H7 (cell line): ENCODE measurements around the gene WNT2B. TPM values are rescaled to one million over a fixed set of nuclear protein-coding genes. Genes with fewer than 3 reads are reported as not detected.

Experiments used
- DNase-seq: peaks from one replicate; pipeline ENCODE4 v3.0.0; 2012
- H3K27me3 ChIP-seq: 2 replicates; pipeline ENCODE4 v1.6.0; 2011; ENCODE audit warnings: mild to moderate bottlenecking, low read length; ENCODE audit not compliant: control insufficient read depth, insufficient read depth
- H3K36me3 ChIP-seq: replicated peaks from 2 replicates; pipeline ENCODE4 v1.5.1; 2011; ENCODE audit warnings: low read length; ENCODE audit not compliant: control insufficient read depth, insufficient read depth
- H3K4me3 ChIP-seq: 2 replicates; pipeline ENCODE4 v1.5.1; 2011; ENCODE audit warnings: low read depth, mild to moderate bottlenecking, control low read depth, low read length, moderate library complexity; ENCODE audit not compliant: insufficient read depth
- total RNA-seq: library from RNA; depleted of rRNA; stranded (reverse); fragments of >200 nt; shearing (Covaris generic); gene quantifications from 2 replicates; pipeline ENCODE4 v1.2.3, GENCODE V29; 2014

WNT2B gene
- total RNA-seq, 1 experiment from 2014 or later = 0.14 TPM

DNA sequence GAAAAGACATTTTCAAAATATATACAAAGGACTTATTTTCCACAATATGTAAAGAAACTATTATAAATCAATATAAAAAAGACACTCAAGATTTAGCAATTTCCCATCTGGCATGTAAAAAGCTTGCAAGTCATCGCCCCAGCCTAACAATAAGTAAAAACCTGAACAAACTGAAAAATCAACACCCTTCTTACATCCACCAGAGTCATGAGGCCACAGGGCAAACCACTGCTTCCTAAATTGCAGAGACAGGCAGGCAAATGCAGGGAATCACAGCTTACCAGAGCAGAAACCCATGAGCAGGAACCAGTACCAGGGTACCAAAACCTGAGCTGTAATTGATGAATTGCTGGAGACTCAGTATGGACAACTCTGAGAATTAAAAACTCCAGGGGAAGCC lies 16.7 kb upstream of the WNT2B start:
- no peak for DNase-seq
- no peaks in the 10 kb centered on the region for H3K27me3 ChIP-seq
- H3K36me3 ChIP-seq = no peaks in the 10 kb centered on the region
- no peak overlapping the region for H3K4me3 ChIP-seq

- Histone ChIP-seq H3K4me3 (no peak overlapping the region), H3K27me3 (peaks cover 2% of the 10 kb centered on the region; the same call in 1 of the 2 replicates), H3K36me3 (no peaks in the 10 kb centered on the region)
- DNase-seq = no peak
Observed at GRCh38 chr1:112493351-112493750, 15.4 kb upstream of the WNT2B start.

GRCh38 chr1:112496290-112496689 lies 12.5 kb upstream of the WNT2B start:
- Histone ChIP-seq H3K36me3 (no peaks in the 10 kb centered on the region), H3K4me3 (no peak overlapping the region), H3K27me3 (peaks cover 7% of the 10 kb centered on the region)
- no peak for DNase-seq

GRCh38 chr1:112501810-112502641 lies 6.7 kb upstream of the WNT2B start:
- peak overlapping the region; percentile 48 for H3K4me3 ChIP-seq
- peak; percentile 83 for DNase-seq
- no peaks in the 10 kb centered on the region for H3K36me3 ChIP-seq
- peaks cover 63% of the 10 kb centered on the region for H3K27me3 ChIP-seq

DNA sequence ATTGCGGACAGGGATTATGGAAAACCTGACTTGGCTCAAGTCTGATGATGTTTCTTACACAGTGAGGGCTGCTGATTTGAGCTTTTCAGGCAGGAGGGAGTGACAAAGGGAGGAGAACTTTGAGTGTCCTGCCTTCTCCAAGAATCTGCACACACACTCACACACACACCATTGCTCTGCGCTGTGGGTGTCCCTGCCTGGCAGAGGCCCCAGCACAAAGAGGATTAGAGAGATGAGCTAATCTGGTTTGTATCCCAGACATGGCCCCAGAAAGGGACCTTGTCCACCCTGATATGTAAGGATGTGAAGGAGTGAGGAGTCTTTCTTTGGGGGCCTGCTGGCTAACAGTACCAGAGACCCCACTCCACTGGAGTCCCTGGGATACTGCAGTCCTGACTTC lies 5.9 kb upstream of the WNT2B start:
- DNase-seq = no peak
- H3K4me3 ChIP-seq = no peak overlapping the region
- peaks cover 69% of the 10 kb centered on the region for H3K27me3 ChIP-seq
- H3K36me3 ChIP-seq = no peaks in the 10 kb centered on the region

- peaks cover 81% of the 10 kb centered on the region for H3K27me3 ChIP-seq
- no peaks in the 10 kb centered on the region for H3K36me3 ChIP-seq
Observed at GRCh38 chr1:112504001-112504660, 4.6 kb upstream of the WNT2B start.

GRCh38 chr1:112504661-112505399 lies 3.9 kb upstream of the WNT2B start:
- H3K27me3 ChIP-seq = peaks cover 88% of the 10 kb centered on the region
- no peak overlapping the region for H3K4me3 ChIP-seq
- no peak for DNase-seq
- H3K36me3 ChIP-seq = no peaks in the 10 kb centered on the region

More at GRCh38 chr1:112504001-112504660, 4.6 kb upstream of the WNT2B start:
- no peak overlapping the region for H3K4me3 ChIP-seq
- no peak for DNase-seq

DNA sequence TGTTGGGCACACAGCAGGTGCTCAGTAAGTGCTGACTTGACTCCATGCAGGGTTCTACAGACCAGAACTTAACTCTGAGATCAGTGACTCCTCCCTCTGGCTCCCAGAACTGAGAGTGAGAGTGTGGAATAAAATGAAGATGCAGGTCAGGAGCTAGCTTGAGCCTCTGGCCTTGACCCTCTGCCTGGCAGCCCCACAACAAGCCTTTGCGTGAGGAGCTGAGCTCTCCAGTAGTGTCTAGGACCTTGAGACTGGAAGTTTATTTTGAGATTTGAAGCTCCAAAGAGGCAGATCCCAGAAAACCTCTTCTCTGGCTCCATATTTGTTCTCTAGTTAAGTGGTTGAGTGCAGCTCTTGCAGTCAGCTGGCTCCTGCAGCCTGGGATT lies 3.4 kb upstream of the WNT2B start:
- H3K27me3 ChIP-seq = peaks cover 94% of the 10 kb centered on the region
- no peaks in the 10 kb centered on the region for H3K36me3 ChIP-seq
- no peak overlapping the region for H3K4me3 ChIP-seq
- no peak for DNase-seq

GRCh38 chr1:112505878-112506277 lies 2.9 kb upstream of the WNT2B start:
- DNase-seq = no peak
- H3K27me3 ChIP-seq = peaks cover 97% of the 10 kb centered on the region
- no peaks in the 10 kb centered on the region for H3K36me3 ChIP-seq
- H3K4me3 ChIP-seq = no peak overlapping the region

DNA sequence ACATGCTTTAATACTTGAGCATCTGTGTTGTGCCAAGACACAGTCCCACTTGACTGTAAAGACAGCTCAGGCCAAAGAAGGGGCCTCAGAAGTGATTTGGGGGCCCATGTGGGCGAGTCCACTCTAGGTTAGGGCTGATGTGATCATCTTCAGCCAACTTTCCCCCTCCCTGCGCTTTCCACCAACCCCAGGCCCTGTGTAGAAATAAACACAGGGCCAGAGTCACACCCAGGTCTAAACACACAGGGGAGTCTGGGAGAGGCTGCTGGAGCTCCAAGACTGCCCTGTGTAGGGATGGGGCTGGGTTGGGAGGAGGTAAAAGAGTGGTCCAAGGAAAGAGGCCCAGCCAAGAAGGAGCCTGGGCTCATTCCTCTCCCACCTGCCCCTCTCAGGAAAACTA lies 2.5 kb upstream of the WNT2B start:
- DNase-seq = no peak
- H3K36me3 ChIP-seq = no peaks in the 10 kb centered on the region
- H3K27me3 ChIP-seq = peaks cover 97% of the 10 kb centered on the region
- no peak overlapping the region for H3K4me3 ChIP-seq

GRCh38 chr1:112506731-112507130 lies 2.0 kb upstream of the WNT2B start:
- no peak overlapping the region for H3K4me3 ChIP-seq
- no peak for DNase-seq
- no peaks in the 10 kb centered on the region for H3K36me3 ChIP-seq
- H3K27me3 ChIP-seq = peaks cover 97% of the 10 kb centered on the region

DNA sequence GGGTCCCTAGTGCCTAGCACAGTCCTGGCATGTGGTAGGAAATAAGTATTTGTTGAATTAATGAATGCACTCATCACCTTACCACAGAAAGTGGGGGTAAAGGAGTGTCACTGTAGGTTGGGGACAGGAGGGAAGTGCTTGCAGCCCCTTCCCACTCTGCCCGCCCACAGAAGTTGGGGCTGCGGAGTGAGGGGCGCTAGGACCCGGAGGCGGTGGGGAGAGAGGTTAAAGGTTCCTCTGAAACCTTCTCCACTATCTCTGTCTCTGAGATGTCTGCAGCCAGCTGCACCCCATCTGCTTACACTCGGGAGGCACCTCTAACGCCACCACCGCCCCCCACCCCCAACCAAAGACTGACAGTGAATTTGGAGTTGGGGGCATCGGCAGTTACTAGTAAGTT lies 1.4 kb upstream of the WNT2B start:
- no peaks in the 10 kb centered on the region for H3K36me3 ChIP-seq
- H3K4me3 ChIP-seq = peak overlapping the region; percentile 67
- H3K27me3 ChIP-seq = peaks cover 94% of the 10 kb centered on the region
- DNase-seq = peak; percentile 60

GRCh38 chr1:112507921-112508277 lies 866 bp upstream of the WNT2B start:
- Histone ChIP-seq H3K36me3 (no peaks in the 10 kb centered on the region), H3K4me3 (peak overlapping the region; percentile 67), H3K27me3 (peaks cover 93% of the 10 kb centered on the region)
- DNase-seq = peak; percentile 93

DNA sequence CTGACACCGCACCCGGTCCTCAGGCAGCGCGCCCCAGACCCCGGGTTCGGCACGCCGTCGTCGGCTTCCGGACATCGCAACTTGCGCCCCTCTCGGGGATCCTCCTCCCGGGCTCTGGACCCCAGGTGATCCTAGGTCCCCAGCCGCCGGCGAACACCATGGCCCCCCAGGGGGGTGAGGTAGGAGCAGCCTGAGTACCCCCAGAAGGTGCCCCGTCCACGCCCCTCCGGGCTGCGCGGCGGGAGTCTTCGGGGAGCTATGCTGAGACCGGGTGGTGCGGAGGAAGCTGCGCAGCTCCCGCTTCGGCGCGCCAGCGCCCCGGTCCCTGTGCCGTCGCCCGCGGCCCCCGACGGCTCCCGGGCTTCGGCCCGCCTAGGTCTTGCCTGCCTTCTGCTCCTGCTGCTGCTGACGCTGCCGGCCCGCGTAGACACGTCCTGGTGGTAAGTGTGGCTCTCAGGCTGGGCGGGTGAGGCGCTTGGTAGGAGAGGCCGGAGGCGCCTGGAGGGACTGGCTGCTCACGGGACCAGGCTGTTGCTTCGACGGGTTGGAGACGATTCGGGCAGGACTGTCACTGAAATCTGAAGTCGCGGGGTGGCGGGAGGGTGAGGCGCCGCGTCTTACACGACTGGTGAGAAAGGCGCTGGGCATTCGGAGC lies 367 bp downstream of the WNT2B start:
- peaks cover 86% of the 10 kb centered on the region for H3K27me3 ChIP-seq
- H3K36me3 ChIP-seq = no peaks in the 10 kb centered on the region
- DNase-seq = peak; percentile 85

More for the DNA sequence above, 367 bp downstream of the WNT2B start:
- peak overlapping the region; percentile 67 for H3K4me3 ChIP-seq
